SU-DHL-6 (cell line): ENCODE measurements around the gene IGF2.

Experiments used
- EZH2phosphoT487 ChIP-seq: fragments of 200-600 bp; sonication (generic), shearing (Covaris generic); conservative IDR thresholded peaks from 2 replicates; pipeline ENCODE4 v1.6.1; 2018; ENCODE audit warnings: mild to moderate bottlenecking, antibody characterized with exemption, low read length, moderate library complexity, mixed read lengths
- TF ChIP-seq, protein P1 (sequence below): fragments of 200-600 bp; sonication (generic); IDR thresholded peaks from one replicate; pipeline ENCODE4 v1.5.1; 2017; ENCODE audit warnings: antibody characterized with exemption, mild to moderate bottlenecking, low read length, moderate library complexity; ENCODE audit not compliant: insufficient read depth, poor library complexity, severe bottlenecking

DNA sequence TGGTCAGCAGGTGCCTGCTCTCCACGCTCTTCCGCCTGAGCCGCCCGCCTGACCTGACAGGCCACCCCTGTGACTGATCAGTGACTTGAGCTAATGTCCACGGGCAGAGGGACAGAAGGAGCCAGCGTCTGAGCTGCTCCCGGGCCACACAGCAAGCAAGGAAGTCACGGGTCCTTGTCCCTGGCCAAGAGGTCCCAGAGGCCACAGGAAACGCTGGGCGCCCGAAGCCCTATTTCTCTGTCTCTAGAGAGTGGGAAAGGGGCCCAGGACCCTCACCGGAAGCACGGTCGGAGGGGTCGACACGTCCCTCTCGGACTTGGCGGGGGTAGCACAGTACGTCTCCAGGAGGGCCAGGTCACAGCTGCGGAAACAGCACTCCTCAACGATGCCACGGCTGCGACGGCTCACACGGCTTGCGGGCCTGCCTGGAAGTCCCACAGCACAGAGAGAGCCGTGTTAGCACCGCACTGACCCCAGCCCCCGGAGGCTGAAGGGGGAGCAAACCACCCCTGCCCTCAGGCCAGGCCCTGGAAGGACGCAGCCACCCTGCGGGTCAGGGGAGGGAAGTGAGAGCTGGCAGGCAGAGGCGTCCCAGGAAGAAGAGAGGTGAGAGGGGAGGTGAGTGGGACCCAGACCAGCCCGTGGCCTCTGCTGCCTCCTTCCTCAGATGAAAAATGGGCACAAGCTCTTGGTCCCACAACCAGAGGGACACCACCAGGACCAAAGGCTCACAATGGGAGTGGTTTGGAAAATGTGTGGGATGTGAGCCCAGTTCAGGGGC, 5.8 kb downstream of the IGF2 start:
- TF ChIP-seq, protein P1, sequence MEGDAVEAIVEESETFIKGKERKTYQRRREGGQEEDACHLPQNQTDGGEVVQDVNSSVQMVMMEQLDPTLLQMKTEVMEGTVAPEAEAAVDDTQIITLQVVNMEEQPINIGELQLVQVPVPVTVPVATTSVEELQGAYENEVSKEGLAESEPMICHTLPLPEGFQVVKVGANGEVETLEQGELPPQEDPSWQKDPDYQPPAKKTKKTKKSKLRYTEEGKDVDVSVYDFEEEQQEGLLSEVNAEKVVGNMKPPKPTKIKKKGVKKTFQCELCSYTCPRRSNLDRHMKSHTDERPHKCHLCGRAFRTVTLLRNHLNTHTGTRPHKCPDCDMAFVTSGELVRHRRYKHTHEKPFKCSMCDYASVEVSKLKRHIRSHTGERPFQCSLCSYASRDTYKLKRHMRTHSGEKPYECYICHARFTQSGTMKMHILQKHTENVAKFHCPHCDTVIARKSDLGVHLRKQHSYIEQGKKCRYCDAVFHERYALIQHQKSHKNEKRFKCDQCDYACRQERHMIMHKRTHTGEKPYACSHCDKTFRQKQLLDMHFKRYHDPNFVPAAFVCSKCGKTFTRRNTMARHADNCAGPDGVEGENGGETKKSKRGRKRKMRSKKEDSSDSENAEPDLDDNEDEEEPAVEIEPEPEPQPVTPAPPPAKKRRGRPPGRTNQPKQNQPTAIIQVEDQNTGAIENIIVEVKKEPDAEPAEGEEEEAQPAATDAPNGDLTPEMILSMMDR: no peak
- no peak for TF ChIP-seq EZH2phosphoT487
